GOT3 (cell line): ENCODE data around the gene TCHP.
"Not testable (repeated sequence)": the region's sequence is repeated elsewhere in the genome, so short reads cannot be mapped to it uniquely, and the experiment has no call there.

Experiments used
- DNase-seq: peaks from one replicate; lab custom pipeline; 2025; ENCODE audit warnings: mixed read lengths; lab: John Stamatoyannopoulos, UW

TCHP gene

GRCh38 chr12:109899783-109900751, at the start of gene TCHP:
TCHP (plus strand) TSS chr12:109900274; CDS start chr12:109903027, 2,753 bp downstream.
- DNase-seq, result no peak

- not testable (repeated sequence) for DNase-seq
Measured at GRCh38 chr12:109850518-109850917, 49.6 kb upstream of the TCHP start.

- no peak for DNase-seq
Measured at GRCh38 chr12:109855377-109855776, 44.7 kb upstream of the TCHP start.

GRCh38 chr12:109857715-109858114, 42.4 kb upstream of the TCHP start:
- no peak for DNase-seq

GRCh38 chr12:109858764-109859163, 41.3 kb upstream of the TCHP start:
- DNase-seq, result no peak

GRCh38 chr12:109860977-109861376, 39.1 kb upstream of the TCHP start:
- no peak for DNase-seq

- no peak for DNase-seq
Measured at GRCh38 chr12:109861689-109862314, 38.3 kb upstream of the TCHP start.

- DNase-seq, result not testable (repeated sequence)
Measured at GRCh38 chr12:109862491-109862890, 37.6 kb upstream of the TCHP start.

GRCh38 chr12:109863847-109864712, 36.0 kb upstream of the TCHP start:
- DNase-seq, result no peak

- no peak for DNase-seq
Measured at GRCh38 chr12:109864916-109865315, 35.2 kb upstream of the TCHP start.

GRCh38 chr12:109868182-109869051, 31.7 kb upstream of the TCHP start:
- no peak for DNase-seq

GRCh38 chr12:109870648-109871047, 29.4 kb upstream of the TCHP start:
- DNase-seq, result no peak

- DNase-seq, result no peak
Measured at GRCh38 chr12:109871668-109872314, 28.3 kb upstream of the TCHP start.

- no peak for DNase-seq
Measured at GRCh38 chr12:109873653-109874052, 26.4 kb upstream of the TCHP start.

GRCh38 chr12:109875572-109876131, 24.4 kb upstream of the TCHP start:
- DNase-seq, result no peak

- DNase-seq, result no peak
Measured at GRCh38 chr12:109876406-109876805, 23.7 kb upstream of the TCHP start.

- DNase-seq, result no peak
Measured at GRCh38 chr12:109877504-109878246, 22.4 kb upstream of the TCHP start.

- no peak for DNase-seq
Measured at GRCh38 chr12:109878247-109878625, 21.8 kb upstream of the TCHP start.

- no peak for DNase-seq
Measured at GRCh38 chr12:109878749-109879148, 21.3 kb upstream of the TCHP start.
